ENCODE data around the gene RAB24.

DNA sequence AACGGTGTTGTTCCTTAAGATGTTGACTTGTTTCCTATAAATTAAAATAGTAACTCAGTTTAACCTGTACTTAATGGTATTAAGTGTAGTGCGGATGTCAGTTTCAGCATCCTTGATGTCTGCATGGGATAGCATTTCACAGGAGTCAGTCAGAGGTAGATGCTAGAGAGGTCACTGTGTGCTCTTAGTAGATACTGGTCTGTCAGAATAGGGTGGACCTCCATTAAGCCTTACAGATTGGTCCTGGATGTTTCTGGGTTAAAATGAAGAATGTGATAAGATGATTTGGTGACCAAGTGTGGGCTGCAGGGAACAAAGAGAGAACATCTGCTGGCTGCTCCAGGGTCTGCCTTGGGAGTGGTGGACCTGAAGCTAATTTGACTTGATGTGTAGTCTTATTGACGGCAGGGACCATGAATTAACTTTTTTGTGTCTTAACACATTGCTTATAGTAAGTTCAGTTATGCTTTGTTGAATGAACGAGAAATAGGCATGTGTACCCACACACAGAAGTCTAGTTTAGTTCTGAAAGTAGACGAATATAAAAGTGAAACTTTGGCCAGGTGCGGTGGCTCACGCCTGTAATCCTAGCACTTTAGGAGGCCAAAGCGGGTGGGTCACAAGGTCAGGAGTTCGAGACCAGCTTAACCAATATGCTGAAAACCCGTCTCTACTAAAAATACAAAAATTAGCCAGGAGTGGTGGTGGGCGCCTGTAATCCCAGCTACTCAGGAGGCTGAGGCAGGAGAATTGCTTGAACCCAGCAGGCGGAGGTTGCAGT, 12.5 kb downstream of the RAB24 start:
- TF ChIP-seq EP300 (IDR thresholded peaks at IDR 0.05) (no peak), CTCF (IDR thresholded peaks at IDR 0.05) (no peak)

Data from esophagus muscularis mucosa (tissue), 3 donors.